Colonic mucosa (tissue), 4 donors: ENCODE measurements around the gene CD164L2. TPM values are rescaled to one million over a fixed set of nuclear protein-coding genes. Genes with fewer than 3 reads are reported as not detected.

Source experiments
- DNase-seq: peaks from one replicate; pipeline ENCODE4 v3.0.0-alpha.2; 2020
- H3K27ac ChIP-seq: fragments of 200-600 bp; one replicate; pipeline ENCODE4 v1.8.0; 2021
- H3K27me3 ChIP-seq: fragments of 200-600 bp; one replicate; pipeline ENCODE4 v1.8.0; 2021
- H3K36me3 ChIP-seq: fragments of 200-600 bp; one replicate; pipeline ENCODE4 v1.8.0; 2021
- H3K4me1 ChIP-seq: fragments of 200-600 bp; one replicate; pipeline ENCODE4 v1.8.0; 2021; ENCODE audit warnings: mild to moderate bottlenecking
- H3K4me3 ChIP-seq: fragments of 200-600 bp; one replicate; pipeline ENCODE4 v1.8.0; 2021
- H3K9ac ChIP-seq, 2 donors: one replicate each; pipeline ENCODE4 v1.7.0; 2013; ENCODE audit warnings: control low read depth in 2 of 2, low read depth in 2 of 2, low read length in 2 of 2
- H3K9me3 ChIP-seq: fragments of 200-600 bp; one replicate; pipeline ENCODE4 v1.8.0; 2021
- intact Hi-C: fragments of 100-400 bp; cut with DNase I; formaldehyde crosslinking; loops from one replicate; pipeline ENCODE4 v1.14.1; 2022
- total RNA-seq, 2 donors: library from RNA; stranded (reverse); fragmentation: NEBNext Ultra II Directional in 1 of 2; extraction: Animal tissue kit (Norgen Biotek cat#: 25700) in 1 of 2; gene quantifications; one replicate each; pipeline ENCODE4 v1.2.1, GENCODE V29; 2021
- TF ChIP-seq, protein P1 (sequence below): fragments of 200-600 bp; IDR thresholded peaks from one replicate; pipeline ENCODE4 v1.8.0; 2022; ENCODE audit warnings: antibody characterized with exemption, mild to moderate bottlenecking
- donor health status: healthy.
- donor health status: DM: no; HTN: no; CAD: no.
- donor health status: DM: no; HTN: no; CAD: no.

The CD164L2 gene
- total RNA-seq, 2 donors from 2014 or later: 0.69 to 1.7 TPM

DNA sequence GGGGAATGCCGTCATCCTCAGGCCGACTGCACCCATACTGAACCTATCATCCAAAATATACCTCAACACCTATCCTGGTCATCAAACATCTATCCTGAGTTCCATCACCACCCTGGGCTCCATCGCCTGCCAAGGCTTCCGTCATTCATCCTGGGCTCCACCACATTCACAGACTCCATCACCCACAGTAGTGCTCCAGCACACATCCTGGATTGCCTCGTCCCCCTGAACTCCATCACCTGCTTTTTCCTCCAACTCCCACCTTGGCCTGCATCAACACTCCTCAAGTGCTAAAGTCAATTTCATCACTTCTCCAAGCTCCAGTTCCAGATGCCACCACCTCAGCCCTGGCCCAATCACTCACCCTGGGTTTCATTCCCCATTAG, 24.2 kb downstream of the CD164L2 start:
- Histone ChIP-seq H3K27ac (no peak overlapping the region), H3K36me3 (no peaks in the 10 kb centered on the region), H3K4me3 (no peak overlapping the region), H3K9me3 (no peaks in the 10 kb centered on the region), H3K9ac (no peak overlapping the region), H3K4me1 (peaks cover 13% of the 10 kb centered on the region), H3K27me3 (no peaks in the 10 kb centered on the region)
- DNase-seq: no peak
- intact Hi-C loops: no loop called here
- TF ChIP-seq, protein P1, sequence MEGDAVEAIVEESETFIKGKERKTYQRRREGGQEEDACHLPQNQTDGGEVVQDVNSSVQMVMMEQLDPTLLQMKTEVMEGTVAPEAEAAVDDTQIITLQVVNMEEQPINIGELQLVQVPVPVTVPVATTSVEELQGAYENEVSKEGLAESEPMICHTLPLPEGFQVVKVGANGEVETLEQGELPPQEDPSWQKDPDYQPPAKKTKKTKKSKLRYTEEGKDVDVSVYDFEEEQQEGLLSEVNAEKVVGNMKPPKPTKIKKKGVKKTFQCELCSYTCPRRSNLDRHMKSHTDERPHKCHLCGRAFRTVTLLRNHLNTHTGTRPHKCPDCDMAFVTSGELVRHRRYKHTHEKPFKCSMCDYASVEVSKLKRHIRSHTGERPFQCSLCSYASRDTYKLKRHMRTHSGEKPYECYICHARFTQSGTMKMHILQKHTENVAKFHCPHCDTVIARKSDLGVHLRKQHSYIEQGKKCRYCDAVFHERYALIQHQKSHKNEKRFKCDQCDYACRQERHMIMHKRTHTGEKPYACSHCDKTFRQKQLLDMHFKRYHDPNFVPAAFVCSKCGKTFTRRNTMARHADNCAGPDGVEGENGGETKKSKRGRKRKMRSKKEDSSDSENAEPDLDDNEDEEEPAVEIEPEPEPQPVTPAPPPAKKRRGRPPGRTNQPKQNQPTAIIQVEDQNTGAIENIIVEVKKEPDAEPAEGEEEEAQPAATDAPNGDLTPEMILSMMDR: no peak

DNA sequence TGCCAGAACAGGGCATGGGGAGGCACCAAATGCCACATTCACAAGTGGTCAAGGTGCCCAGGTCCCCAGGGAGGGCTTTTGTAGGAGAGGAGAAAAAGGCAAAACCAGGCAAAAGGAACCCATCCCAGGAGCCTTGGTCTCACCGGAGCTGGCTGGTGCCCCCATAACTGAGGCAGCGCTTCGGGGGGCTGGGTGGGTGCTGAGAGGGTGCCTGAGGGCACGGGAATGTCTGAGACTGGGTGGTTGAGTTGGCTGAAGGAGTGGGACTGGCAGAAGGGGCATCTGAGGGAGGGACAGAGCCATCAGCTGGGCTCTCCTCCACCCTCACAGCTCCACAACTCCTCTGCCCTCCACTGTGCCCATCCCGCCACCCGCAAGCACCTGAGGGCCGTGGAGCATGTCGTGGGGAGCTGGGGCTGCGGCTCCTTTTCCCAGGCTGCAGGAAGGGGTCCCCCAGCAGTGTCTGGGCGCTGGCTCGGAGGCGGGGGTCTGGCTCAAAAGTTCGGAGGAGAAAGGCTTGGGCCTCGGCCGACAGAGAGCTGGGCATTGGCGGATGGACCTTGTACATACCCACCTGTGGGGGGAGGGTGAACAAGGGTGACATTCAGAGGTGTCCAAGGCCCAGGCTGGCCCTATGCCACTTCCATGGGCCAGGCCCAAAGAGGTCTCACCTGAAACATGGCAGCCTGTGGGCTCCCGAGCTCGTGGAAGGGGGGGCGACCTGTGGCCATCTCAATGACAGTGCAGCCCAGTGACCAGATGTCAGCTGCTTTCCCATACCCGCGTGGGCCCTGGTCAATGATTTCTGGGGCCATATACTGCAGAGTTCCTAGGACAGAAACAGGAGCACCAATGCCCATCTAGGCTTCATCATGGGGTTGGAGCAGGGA, 24.9 kb downstream of the CD164L2 start:
- no peaks in the 10 kb centered on the region for H3K36me3 ChIP-seq
- intact Hi-C loops: no loop called here
- no peak overlapping the region for H3K27ac ChIP-seq
- no peaks in the 10 kb centered on the region for H3K9me3 ChIP-seq
- no peaks in the 10 kb centered on the region for H3K27me3 ChIP-seq
- TF ChIP-seq, protein P1: no peak
- H3K9ac ChIP-seq: peak overlapping the region in 1 of 2 donors; percentile 68
- peaks cover 13% of the 10 kb centered on the region for H3K4me1 ChIP-seq
- DNase-seq: no peak
- no peak overlapping the region for H3K4me3 ChIP-seq

DNA sequence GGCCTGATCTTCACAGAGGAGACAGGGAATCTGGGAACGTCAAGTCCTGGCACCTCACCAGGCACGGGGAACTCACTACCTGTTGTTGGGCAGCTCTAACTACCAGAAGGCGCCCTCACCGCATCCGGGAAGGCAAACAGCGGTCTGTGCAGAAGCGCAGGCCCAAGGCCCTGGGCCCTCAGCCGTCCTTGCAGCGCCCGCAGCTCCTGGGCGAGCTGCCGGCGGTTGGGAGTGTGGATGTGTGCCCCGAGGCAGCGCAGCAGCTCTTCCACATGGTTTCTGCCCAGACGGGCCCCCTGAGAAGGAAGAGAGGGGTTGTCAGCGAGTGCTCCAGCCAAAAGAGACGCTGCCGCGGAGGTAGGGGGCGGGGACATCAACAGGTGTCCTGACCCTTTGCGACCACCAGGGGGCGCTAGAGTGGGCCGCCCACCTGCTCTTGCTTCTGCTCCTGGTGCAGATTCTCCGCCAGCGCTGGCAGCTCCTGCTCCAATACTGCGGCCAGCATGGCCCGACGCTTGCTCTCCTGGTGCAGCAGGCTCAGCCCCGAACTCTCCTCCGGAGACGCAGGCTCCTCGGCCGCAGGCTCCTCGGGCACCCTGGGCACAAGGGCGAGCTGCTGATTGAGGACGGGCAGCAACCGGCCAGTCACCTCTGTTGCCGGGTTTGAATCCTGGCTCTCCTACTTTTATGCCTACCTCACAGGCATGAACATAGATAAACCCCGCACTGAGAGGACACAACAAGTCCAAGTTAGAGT, 25.7 kb downstream of the CD164L2 start:
- Histone ChIP-seq H3K27me3 (no peaks in the 10 kb centered on the region), H3K9ac (peak overlapping the region; percentile 48 to 68), H3K4me1 (peaks cover 13% of the 10 kb centered on the region), H3K4me3 (peak overlapping the region; percentile 14), H3K27ac (peak overlapping the region; percentile 26), H3K36me3 (no peaks in the 10 kb centered on the region), H3K9me3 (no peaks in the 10 kb centered on the region)
- peak; percentile 74 for DNase-seq
- TF ChIP-seq, protein P1: peak; percentile 98
- intact Hi-C loops: no loop called here

DNA sequence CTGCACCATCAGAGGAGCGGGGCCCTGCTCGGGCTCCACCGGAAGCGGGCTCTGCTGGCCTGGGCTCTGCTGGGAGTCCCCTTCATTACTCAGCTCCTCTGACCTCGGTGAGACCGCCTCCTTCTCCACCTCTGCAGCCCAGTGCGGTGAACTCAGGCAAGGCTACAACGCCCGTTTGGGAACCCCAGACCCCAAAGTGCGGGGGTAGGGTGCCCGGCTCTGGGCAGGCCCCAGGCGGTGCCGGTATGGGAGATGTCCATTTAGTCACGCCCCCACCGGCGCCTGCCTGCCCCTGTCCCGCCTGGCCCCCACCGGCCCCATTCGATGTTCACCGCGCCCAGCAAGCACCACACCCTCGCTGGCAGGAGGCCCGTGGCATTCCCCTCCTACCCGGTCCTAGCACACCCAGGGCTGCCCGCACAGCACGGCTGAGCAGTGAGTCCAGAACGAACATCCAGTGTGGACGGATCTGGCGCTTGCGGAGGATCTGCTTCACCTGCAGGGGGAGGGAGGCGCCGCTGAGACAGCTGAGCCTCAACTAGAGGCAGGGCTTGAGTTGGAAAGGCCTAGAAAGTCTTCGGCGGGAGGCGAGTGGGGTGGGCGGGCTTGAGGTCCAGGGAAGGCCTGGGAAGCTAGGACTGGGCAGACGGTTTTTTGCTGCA, 26.4 kb downstream of the CD164L2 start:
- Histone ChIP-seq H3K9me3 (no peaks in the 10 kb centered on the region), H3K4me3 (peak overlapping the region; percentile 14), H3K27me3 (no peaks in the 10 kb centered on the region), H3K9ac (peak overlapping the region; percentile 48 to 68), H3K36me3 (no peaks in the 10 kb centered on the region), H3K27ac (peak overlapping the region; percentile 26), H3K4me1 (peaks cover 13% of the 10 kb centered on the region)
- intact Hi-C loops: no loop called here
- TF ChIP-seq, protein P1: no peak
- DNase-seq: peak; percentile 90

DNA sequence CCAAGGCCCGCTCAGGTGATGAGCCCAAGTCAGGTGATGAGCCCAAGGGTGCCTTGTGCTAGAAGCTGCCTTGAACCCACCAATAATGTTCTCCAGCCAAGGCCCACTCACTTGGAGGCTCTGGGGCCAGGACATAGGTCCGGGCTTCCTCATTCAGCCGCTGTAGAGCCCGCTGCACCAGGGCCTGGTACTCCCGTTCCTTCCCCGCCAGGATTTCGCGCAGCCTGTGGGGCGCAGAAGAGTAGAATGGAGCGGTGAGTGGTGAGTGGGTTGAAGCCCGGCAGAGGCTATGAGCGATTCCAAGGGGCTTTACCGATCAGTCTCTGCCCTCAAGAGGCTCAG, 26.9 kb downstream of the CD164L2 start:
- intact Hi-C loops: no loop called here
- no peaks in the 10 kb centered on the region for H3K36me3 ChIP-seq
- DNase-seq: no peak
- H3K4me3 ChIP-seq: no peak overlapping the region
- TF ChIP-seq, protein P1: no peak
- H3K27me3 ChIP-seq: no peaks in the 10 kb centered on the region
- no peak overlapping the region for H3K27ac ChIP-seq
- H3K9me3 ChIP-seq: no peaks in the 10 kb centered on the region
- no peak overlapping the region for H3K9ac ChIP-seq
- H3K4me1 ChIP-seq: peaks cover 14% of the 10 kb centered on the region
